SJSA1 (cell line): ENCODE results near the gene BLOC1S4. TPM values are rescaled to one million over a fixed set of nuclear protein-coding genes. Genes with fewer than 3 reads are reported as not detected.
A peak's percentile ranks its signal among the peaks of the same experiment; 100 is the strongest.
"Not testable (repeated sequence)": the region's sequence is repeated elsewhere in the genome, so short reads cannot be mapped to it uniquely, and the experiment has no call there.

Source experiments
- DNase-seq, 2 experiments: peaks; one replicate each; pipeline ENCODE4 v3.0.0-alpha.2; 2015 to 2020; ENCODE audit warnings: low spot score in 2 of 2, low read depth in 1 of 2
- H3K27ac ChIP-seq: fragments of 250-450 bp; sonication (Bioruptor Pico); 2 replicates; pipeline ENCODE4 v1.5.1; 2020; ENCODE audit warnings: mild to moderate bottlenecking, moderate library complexity
- H3K27me3 ChIP-seq: fragments of 250-450 bp; sonication (Bioruptor Pico); replicated peaks from 2 replicates; pipeline ENCODE4 v1.5.1; 2020; ENCODE audit warnings: mild to moderate bottlenecking, moderate library complexity
- H3K36me3 ChIP-seq: fragments of 250-450 bp; sonication (Bioruptor Pico); 2 replicates; pipeline ENCODE4 v1.5.1; 2020; ENCODE audit warnings: mild to moderate bottlenecking
- H3K4me1 ChIP-seq: fragments of 250-450 bp; sonication (Bioruptor Pico); replicated peaks from 2 replicates; pipeline ENCODE4 v1.6.1; 2021; ENCODE audit warnings: mild to moderate bottlenecking
- H3K4me3 ChIP-seq: fragments of 250-450 bp; sonication (Bioruptor Pico); 2 replicates; pipeline ENCODE4 v1.5.1; 2020; ENCODE audit warnings: mild to moderate bottlenecking
- H3K9me3 ChIP-seq: fragments of 250-450 bp; sonication (Bioruptor Pico); replicated peaks from 2 replicates; pipeline ENCODE4 v1.5.1; 2020; ENCODE audit warnings: mild to moderate bottlenecking
- total RNA-seq: library from RNA; depleted of rRNA; stranded (reverse); fragments of >200 nt; shearing (Covaris generic); gene quantifications from 2 replicates; pipeline ENCODE4 v1.2.3, GENCODE V29; 2014

BLOC1S4 gene
- total RNA-seq, 1 experiment from 2014 or later = 14.4 TPM

DNA sequence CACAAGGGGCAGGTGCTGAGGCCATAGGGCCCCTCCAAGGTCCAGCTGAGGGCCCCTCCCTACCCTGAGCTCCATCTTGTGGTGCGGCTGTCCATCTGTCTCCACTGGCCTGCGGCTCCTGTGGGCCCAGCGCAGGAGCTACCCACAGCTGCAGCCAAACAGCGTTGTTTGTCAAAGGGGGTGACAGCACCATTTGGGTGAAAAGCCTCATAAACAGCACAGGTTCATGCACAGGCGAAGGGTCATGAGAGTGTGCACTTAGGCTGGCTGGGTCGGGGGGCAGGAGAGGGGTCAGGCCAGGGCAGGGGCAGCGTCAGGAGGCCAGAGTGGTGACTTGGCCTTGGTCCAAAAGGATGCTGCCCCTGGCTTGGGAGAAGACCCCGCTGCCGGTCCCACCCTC lies 32.3 kb downstream of the BLOC1S4 start:
- Histone ChIP-seq H3K9me3 (no peaks in the 10 kb centered on the region), H3K27ac (peak overlapping the region; percentile 50; the same call in 1 of the 2 replicates), H3K4me1 (peaks cover 50% of the 10 kb centered on the region), H3K27me3 (no peaks in the 10 kb centered on the region), H3K4me3 (no peak overlapping the region), H3K36me3 (no peaks in the 10 kb centered on the region)
- DNase-seq = no peak

DNA sequence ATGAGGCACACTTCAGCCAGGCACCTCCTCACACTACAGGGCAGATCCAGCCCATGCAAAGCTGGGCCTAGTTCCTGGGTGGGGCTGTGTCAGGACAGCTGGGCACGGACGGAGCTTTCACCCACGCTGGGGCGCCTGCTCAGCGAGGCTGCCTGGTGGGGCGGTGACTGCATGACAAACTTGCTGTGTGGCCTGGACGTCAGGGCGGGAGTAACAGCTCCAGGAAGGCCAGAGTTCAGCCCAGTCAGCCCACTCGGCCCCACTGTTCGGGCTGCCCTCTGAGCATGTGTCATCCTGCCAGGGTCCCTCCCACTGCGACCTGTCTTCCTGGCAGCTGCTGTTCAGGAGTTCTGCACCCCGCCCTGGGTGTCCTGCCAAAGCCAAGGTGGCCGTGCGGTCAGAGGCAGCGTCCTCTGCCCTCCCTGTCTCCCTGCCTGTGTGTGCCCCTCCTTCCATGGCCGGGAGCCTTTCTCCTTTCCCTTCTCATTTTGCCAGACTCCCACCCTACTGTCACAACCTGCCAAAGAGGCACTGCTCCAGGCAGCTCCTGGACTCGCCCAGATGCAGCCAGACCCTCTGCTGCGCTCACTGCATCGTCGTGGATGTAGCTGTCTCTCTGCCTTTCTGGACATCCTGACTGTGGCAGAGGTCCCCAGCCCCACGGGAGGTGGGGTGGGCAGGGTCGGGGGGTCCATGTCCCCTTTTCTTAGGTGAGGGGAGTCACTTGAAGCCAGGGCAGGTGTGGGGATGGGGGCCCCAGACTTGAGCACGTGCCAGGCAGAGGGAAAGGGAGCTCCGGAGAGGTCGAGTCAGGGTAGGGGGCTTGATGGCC lies 33.6 kb downstream of the BLOC1S4 start:
- DNase-seq = peak; percentile 73 to 87
- Histone ChIP-seq H3K9me3 (no peaks in the 10 kb centered on the region), H3K27me3 (no peaks in the 10 kb centered on the region), H3K4me3 (no peak overlapping the region), H3K4me1 (peaks cover 50% of the 10 kb centered on the region), H3K27ac (peak overlapping the region; percentile 50), H3K36me3 (no peaks in the 10 kb centered on the region)

DNA sequence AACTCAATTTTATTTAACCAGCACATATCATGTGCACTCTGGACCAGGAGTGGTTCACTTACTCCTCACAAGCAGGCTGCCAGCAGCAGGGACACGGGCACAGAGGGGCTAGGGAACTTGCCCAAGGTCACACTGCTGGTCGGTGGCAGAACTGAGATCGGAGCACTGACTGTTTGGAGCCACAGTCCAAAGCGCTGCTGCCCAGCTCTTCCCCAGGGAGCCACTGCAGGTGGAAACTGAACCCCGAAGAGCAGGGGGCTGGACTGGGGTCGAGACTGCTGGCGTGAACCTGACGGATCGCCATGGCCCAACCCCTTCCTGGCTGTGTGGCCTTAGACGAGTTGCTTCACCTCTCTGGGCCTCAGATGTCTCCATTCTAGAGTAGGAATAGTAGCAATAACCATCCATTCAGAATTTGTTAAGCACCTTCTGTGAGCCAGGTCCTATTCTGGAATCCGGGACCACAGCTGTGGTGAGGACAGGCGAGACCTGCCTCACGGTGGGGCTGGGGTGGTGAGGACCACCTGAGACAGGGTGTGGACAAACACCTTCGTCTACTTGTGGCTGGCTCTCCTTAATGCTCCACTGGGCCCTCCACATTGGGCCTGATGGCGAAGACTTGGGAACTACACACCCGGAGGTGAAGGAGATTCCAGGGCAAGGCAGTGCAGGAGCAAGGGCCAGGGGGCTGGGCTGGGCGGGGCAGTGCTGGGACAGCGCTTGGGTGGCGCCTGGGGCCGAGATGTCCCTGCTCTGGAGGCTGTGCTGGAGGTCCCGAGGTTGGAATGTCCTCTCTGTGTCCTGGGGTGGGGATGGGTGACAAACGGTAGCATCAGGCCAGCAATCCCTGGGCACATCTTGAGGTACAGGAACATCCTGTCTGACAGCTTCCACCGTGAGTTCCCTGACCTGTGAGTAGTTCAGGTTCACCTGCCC lies 34.6 kb downstream of the BLOC1S4 start:
- Histone ChIP-seq H3K36me3 (no peaks in the 10 kb centered on the region), H3K4me3 (no peak overlapping the region), H3K9me3 (no peaks in the 10 kb centered on the region), H3K4me1 (peaks cover 50% of the 10 kb centered on the region), H3K27me3 (no peaks in the 10 kb centered on the region), H3K27ac (peak overlapping the region; percentile 11; the same call in 1 of the 2 replicates)
- no peak for DNase-seq

DNA sequence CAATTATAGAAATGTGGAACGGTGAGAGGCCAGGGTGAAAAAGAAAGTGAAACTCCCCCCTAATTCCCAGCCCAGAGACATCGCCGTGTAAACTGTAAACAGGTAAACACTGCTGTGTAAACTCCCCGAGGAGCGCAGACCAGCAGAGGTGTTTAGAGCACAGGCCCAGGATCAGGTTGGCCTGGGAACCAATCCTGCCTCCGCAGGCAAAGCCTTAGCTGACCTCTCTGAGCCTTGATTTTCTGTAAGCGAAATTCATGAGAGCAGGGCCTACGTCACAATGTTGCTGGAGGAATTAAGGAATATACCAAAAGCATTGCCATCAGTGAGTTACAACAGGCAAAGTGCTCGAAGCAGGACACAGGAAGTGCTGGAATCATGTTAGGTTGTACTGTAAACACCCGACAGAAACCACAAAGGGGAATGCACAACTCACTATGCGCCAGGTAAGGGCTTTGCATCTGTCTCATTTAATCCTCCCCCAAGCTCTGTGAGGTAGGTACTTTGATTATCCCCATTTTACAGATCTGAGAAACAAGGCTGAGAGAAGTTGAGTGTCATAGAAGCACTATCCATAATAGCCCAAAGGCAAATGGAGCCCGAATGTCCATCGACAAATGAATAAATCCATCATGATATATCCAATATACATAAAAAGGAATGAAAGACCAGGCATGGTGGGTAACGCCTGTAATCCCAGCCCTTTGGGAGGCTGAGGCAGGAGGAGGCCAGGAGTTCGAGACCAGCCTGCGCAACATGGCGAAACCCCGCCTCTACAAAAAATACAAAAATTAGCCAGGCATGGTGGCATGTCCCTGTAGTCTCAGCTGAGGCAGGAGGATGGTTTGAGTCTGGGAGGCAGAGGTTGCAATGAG lies 35.9 kb downstream of the BLOC1S4 start:
- Histone ChIP-seq H3K36me3 (no peaks in the 10 kb centered on the region), H3K27me3 (no peaks in the 10 kb centered on the region), H3K4me3 (no peak overlapping the region), H3K27ac (0 out of 2 replicates have a peak overlapping the region, but pooled peaks have one; percentile 7), H3K4me1 (peaks cover 49% of the 10 kb centered on the region), H3K9me3 (no peaks in the 10 kb centered on the region)
- DNase-seq = peak in 1 of 2 experiments; percentile 14

DNA sequence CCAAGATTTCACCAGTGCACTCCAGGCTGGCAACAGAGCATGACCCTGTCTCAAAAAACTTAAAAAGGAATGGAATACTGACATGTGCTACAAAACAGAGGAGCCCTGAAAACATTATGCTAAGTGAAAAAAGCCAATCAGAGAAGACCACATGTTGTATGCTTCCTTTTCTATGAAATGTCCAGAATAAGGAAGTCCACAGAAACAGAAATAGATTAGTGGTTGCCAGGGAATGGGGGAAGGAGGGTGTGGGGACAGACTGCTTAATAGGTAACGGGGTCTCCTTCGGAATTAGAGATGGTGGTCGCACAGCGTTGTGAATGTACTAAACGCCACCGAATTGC lies 36.5 kb downstream of the BLOC1S4 start:
- Histone ChIP-seq H3K4me3 (no peak overlapping the region), H3K4me1 (peaks cover 43% of the 10 kb centered on the region), H3K36me3 (no peaks in the 10 kb centered on the region), H3K27me3 (no peaks in the 10 kb centered on the region), H3K27ac (no peak overlapping the region), H3K9me3 (no peaks in the 10 kb centered on the region)
- no peak for DNase-seq

DNA sequence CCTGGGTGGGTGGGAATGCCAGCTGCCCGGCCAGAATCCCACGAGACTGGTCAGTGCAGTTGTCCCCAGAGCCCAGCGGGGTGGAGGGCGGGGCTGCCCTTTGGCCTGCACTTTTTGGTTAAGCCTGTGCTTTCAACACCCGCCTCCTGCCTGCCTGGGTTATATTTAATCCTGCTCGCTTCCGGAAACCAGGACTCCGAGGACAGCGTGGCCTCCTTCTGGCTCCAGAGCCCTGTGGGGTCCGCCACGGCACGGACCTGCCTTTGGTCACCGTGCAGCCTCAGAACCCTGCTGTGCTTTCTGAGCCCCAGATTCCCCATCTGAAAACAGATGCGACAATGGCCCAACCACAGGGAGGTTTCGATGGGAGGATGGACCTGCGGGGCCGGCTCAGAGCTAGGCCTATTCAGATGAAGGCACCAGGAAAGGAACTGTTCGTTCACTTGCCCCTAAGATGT lies 37.2 kb downstream of the BLOC1S4 start:
- no peaks in the 10 kb centered on the region for H3K9me3 ChIP-seq
- H3K27ac ChIP-seq = no peak overlapping the region
- no peak overlapping the region for H3K4me3 ChIP-seq
- peaks cover 36% of the 10 kb centered on the region for H3K4me1 ChIP-seq
- no peak for DNase-seq
- no peaks in the 10 kb centered on the region for H3K36me3 ChIP-seq
- no peaks in the 10 kb centered on the region for H3K27me3 ChIP-seq

DNA sequence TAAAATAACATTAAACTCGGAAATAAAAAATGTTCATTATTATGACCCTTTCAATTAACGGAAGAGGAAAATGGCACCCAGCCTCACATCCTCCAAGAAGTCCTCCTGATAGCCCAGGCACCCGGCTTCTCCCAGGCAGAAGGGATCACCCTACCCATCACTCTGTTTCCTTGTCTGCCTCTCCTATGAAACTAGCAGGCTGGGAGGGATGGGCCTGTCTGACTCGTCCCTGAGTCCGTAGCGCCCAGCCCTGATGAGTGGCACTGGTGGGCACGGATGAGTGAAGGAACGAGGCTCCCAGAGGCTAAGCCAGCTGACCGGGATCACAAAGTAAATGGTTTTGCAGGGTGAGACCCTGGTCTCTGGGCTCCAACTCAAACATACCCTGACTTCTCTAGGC lies 37.9 kb downstream of the BLOC1S4 start:
- no peaks in the 10 kb centered on the region for H3K9me3 ChIP-seq
- DNase-seq = no peak
- no peak overlapping the region for H3K27ac ChIP-seq
- H3K4me3 ChIP-seq = no peak overlapping the region
- H3K4me1 ChIP-seq = peaks cover 29% of the 10 kb centered on the region
- no peaks in the 10 kb centered on the region for H3K36me3 ChIP-seq
- H3K27me3 ChIP-seq = no peaks in the 10 kb centered on the region

DNA sequence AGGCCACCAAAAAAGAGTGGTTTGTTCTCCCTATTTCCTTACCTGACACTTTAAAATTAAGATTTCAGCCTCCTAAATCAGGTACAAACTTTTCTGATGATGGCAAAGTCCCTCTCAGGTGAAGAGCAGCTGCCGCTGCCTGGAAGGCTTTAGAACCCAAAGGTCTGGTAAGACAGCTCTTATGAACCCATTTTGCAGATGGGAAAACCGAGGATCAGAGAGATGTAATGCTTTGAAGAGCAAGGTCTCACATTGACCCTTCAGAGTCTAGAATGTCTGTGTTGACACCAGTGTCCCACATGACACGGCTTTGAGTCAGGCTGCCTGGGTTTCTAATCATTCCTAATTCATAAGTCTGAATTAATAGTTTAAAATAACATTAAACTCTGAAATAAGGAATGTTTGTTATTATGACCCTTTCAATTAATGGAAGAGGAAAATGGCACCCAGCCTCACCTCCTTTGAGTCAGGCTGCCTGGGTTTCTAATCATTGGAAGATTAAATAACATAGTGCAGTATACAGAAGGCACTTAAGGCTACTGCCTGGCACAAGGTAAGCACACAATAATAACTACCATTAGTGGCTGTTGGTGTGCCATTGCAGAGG lies 38.6 kb downstream of the BLOC1S4 start:
- no peak for DNase-seq
- Histone ChIP-seq H3K36me3 (no peaks in the 10 kb centered on the region), H3K27me3 (no peaks in the 10 kb centered on the region), H3K4me3 (no peak overlapping the region), H3K9me3 (no peaks in the 10 kb centered on the region), H3K27ac (no peak overlapping the region), H3K4me1 (peaks cover 22% of the 10 kb centered on the region)

DNA sequence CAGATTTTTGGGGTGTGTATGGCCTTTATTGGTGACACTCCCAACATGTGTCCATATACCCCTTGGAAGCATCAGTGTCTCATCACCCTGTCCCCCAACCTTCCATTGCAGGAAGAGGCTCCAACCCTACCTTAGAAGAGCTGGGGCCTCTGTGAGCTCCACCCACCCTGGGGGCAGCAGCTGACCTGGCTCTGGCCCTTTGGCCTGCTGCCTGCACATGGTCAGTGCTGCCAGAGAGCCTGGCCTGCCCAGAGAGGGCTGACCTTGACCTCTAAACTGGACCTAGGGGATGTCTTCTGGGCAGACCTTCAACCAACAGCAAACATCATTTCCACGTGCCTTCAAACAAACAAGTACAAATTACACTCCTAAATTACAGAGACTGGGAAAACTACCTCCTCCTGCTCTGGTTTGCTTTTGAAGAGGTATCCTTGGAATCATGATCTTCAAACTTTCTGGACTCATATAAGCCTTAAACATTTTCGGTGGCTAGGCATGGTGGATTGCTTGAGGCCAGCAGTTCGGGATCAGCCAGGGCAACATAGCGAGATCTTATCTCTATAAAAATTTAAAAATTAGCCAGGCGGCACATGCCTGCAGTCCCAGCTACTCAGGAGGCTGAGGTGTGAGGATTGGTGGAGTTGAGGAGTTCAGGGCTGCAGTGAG lies 39.2 kb downstream of the BLOC1S4 start:
- Histone ChIP-seq H3K4me3 (no peak overlapping the region), H3K36me3 (no peaks in the 10 kb centered on the region), H3K4me1 (peaks cover 15% of the 10 kb centered on the region), H3K27ac (no peak overlapping the region), H3K27me3 (no peaks in the 10 kb centered on the region), H3K9me3 (no peaks in the 10 kb centered on the region)
- DNase-seq = no peak

DNA sequence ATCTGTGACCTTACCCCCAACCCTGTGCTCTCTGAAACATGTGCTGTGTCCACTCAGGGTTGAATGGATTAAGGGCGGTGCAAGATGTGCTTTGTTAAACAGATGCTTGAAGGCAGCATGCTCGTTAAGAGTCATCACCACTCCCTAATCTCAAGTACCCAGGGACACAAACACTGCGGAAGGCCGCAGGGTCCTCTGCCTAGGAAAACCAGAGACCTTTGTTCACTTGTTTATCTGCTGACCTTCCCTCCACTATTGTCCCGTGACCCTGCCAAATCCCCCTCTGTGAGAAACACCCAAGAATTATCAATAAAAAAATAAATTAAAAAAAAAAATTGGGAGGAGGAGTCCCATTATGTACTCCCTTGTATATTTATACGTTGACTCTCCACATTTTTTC lies 40.4 kb downstream of the BLOC1S4 start:
- DNase-seq, H3K36me3 ChIP-seq, H3K4me3 ChIP-seq, H3K27me3 ChIP-seq, H3K4me1 ChIP-seq, H3K9me3 ChIP-seq, H3K27ac ChIP-seq: not testable (repeated sequence)

DNA sequence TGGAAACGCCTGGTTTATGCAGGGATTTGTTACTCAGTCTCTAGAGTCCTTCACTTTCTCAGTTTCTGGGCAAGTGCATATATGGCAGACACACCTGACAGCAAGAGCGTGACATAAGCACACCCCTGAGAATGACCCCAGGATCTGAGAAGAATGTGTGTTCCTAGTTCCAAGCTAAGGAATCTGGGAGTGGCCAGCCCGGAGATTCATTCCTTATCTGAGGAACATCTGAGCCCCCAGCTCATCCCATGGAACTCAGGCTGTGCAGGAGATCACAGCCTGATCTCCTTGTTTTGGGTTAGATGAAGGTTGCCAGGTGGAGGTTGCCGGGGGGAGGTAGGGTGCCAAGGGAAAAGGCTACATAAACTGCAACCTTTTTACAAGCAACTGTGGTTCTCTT lies 42.8 kb downstream of the BLOC1S4 start:
- H3K27me3 ChIP-seq = no peaks in the 10 kb centered on the region
- no peak overlapping the region for H3K4me3 ChIP-seq
- H3K4me1 ChIP-seq = no peaks in the 10 kb centered on the region; the same call in 1 of the 2 replicates
- H3K27ac ChIP-seq = no peak overlapping the region
- H3K9me3 ChIP-seq = no peaks in the 10 kb centered on the region
- no peak for DNase-seq
- H3K36me3 ChIP-seq = no peaks in the 10 kb centered on the region

DNA sequence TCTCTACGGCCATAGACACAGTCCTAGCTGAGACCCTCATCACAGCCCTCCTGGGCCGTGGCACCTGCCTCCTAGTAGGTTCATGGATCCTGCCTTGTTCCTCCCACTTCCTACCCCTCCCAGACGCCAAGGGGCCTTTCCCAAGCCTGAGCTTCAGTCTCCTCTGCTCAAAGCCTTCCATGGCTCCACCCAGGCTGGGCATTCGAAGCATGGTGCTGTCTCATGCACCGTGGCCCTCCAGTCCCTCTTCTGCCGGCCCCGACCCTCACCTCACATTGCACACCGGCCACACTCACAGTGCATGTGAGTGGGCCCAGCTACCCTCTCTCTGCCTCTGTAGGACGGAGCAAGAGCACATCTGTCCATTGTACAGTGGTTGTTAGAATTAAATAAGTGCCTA lies 44.9 kb downstream of the BLOC1S4 start:
- no peaks in the 10 kb centered on the region; the same call in 1 of the 2 replicates for H3K4me1 ChIP-seq
- no peak for DNase-seq
- H3K4me3 ChIP-seq = no peak overlapping the region
- no peaks in the 10 kb centered on the region for H3K9me3 ChIP-seq
- H3K27ac ChIP-seq = no peak overlapping the region
- no peaks in the 10 kb centered on the region for H3K27me3 ChIP-seq
- H3K36me3 ChIP-seq = no peaks in the 10 kb centered on the region
